Kidney epithelial cell (primary cell): Measurements from ENCODE around the gene CBX4. TPM values are rescaled to one million over a fixed set of nuclear protein-coding genes. Genes with fewer than 3 reads are reported as not detected.

Experiments used
- DNase-seq: peaks from one replicate; pipeline ENCODE4 v3.0.0-alpha.2; 2010; ENCODE audit warnings: low read depth
- H3K27me3 ChIP-seq: 2 replicates; pipeline ENCODE4 v1.6.0; 2011; ENCODE audit warnings: low read length; ENCODE audit not compliant: control insufficient read depth, insufficient read depth
- H3K36me3 ChIP-seq: 2 replicates; pipeline ENCODE4 v1.5.1; 2011; ENCODE audit warnings: low read length; ENCODE audit not compliant: control insufficient read depth, insufficient read depth
- H3K4me3 ChIP-seq: 2 replicates; pipeline ENCODE4 v1.5.1; 2011; ENCODE audit warnings: low read depth, mild to moderate bottlenecking, control low read depth, low read length
- total RNA-seq: library from RNA; depleted of rRNA; stranded (reverse); fragments of >200 nt; gene quantifications from 2 replicates; pipeline ENCODE4 v1.2.3, GENCODE V29; 2015
- TF ChIP-seq, protein P1 (sequence below): IDR thresholded peaks from 2 replicates; pipeline ENCODE4 v1.5.1; 2011; ENCODE audit warnings: mild to moderate bottlenecking, moderate library complexity, low read length, control low read depth, inconsistent platforms; ENCODE audit not compliant: insufficient read depth, poor library complexity, severe bottlenecking

Gene CBX4
- 24.0 and 28.6 TPM in 2 replicates for total RNA-seq

DNA sequence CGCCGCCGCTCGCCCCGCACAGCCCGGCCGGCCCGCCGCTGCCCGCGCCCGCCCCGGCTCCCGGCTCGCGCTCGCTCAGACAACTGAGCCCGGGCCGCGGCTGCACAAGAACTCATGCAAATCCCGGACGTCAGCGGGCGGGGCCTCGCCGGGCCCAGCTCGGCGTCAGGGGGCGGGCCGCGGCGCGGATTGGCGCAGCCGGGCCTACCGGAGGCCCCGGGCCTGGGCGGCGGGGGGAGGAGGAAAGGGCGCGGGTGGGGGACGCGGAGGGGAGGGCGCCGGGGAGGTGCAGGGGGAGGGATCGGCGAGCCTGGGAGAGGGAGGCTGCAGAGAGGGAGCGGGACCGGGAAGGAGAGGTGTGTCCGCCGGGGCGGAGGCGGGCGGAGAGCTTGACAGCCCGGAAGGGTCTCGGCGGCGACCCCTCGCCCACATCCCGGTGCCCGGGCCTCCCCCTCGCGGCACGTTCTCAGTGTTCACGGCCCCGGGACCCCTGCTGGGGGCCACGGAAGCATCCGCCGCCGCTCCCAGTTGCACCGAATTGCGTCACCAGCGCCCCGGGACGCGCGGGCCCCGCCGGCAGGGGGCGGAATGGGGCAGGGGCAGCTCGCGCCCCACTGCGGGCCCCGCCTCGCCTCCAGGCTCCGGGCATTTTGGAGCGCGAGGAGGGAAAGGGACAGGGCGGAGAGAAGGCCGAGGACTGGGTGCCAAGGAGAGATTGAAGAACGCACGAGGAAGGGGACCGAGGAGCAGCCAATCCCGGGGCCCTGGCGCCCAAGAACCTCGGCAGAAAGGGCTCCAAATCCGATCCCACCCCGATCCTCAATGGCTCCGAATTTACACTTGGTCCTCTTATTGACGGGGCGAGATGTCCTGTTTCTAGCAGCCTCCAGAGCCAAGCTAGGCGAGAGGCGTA, at the start of gene CBX4:
CBX4 (minus strand) TSS at position 85 of the 913 bp plus-strand sequence. CDS start 189 bp downstream, outside the sequence.
- DNase-seq, result peak; percentile 55
- TF ChIP-seq, protein P1, sequence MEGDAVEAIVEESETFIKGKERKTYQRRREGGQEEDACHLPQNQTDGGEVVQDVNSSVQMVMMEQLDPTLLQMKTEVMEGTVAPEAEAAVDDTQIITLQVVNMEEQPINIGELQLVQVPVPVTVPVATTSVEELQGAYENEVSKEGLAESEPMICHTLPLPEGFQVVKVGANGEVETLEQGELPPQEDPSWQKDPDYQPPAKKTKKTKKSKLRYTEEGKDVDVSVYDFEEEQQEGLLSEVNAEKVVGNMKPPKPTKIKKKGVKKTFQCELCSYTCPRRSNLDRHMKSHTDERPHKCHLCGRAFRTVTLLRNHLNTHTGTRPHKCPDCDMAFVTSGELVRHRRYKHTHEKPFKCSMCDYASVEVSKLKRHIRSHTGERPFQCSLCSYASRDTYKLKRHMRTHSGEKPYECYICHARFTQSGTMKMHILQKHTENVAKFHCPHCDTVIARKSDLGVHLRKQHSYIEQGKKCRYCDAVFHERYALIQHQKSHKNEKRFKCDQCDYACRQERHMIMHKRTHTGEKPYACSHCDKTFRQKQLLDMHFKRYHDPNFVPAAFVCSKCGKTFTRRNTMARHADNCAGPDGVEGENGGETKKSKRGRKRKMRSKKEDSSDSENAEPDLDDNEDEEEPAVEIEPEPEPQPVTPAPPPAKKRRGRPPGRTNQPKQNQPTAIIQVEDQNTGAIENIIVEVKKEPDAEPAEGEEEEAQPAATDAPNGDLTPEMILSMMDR, result peak; percentile 25
- Histone ChIP-seq H3K27me3 (peaks cover 49% of the 10 kb centered on the region), H3K36me3 (no peaks in the 10 kb centered on the region), H3K4me3 (peak within 1 kb of the TSS; percentile 57)

DNA sequence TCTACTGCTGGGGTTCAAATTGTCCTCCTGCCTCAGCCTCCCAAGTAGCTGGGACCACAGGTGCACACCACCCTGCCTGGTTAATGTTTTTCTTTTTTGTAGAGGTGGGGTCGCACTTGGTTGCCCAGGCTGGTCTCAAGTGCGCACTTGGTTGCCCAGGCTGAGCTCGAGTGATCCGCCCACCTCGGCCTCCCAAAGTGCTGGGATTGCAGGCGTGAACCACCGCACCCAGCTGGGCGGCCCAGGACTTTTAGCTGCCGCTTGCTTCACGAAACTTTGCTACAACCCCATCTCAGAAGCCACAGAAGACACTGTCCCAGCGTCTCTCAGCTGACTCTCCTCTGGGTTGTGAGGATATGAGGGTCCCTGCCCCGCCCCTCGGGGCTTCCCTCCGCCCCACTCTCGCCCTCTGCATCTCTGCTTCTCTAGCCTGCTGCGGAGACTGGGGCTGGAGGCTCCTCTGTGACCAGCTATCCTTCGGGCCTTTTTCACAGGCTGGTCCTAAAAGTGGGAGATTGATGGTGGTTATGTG, 48.8 kb upstream of the CBX4 start:
- Histone ChIP-seq H3K27me3 (peaks cover 17% of the 10 kb centered on the region), H3K4me3 (no peak overlapping the region), H3K36me3 (no peaks in the 10 kb centered on the region)
- DNase-seq, result no peak
- TF ChIP-seq, protein P1, result no peak

DNA sequence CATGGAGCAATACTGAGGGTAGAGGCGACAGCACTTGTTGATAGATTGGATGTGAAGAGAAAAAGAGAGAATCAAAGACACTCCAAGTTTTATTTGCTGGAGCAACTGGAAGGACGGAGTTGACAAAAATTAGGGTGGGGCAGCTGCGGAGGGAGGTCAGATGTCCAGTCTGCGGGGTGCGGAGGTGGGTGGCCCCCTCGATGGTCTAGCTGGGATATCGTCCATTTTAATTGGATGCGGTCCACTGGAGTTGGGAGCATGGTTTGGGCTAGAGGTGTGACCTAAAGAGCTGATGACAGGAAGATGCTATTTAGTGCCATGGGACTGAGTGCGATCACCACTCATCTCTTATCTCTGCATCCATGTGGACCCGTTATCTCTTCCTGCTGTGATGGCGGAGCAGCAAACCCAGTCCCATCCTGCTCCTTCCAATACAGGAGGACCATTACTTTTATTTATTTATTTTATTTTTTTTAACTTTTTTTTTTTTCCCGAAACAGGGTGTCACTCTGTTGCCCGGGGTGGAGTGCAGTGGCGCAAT, 48.3 kb upstream of the CBX4 start:
- TF ChIP-seq, protein P1, result no peak
- no peak for DNase-seq
- H3K4me3 ChIP-seq, result no peak overlapping the region
- no peaks in the 10 kb centered on the region for H3K36me3 ChIP-seq
- H3K27me3 ChIP-seq, result peaks cover 17% of the 10 kb centered on the region

DNA sequence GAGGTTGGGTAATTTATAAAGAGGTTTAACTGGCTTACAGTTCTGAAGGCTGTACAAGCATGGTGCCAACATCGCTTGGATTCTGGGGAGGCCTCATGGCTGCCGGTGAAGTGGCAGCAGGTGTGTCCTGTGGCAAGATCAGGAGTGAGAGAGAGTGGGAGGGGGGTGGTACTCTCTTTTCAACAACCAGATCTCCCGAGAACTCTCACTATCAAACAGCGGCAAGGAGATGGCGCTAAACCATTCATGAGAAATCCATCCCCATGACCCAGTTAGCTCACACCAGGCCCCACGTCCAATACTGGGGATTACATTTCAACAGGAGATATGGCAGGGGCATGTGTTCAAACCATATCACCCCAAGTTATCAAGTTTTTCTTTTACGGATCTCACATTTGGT, 44.0 kb upstream of the CBX4 start:
- no peak for DNase-seq
- H3K4me3 ChIP-seq, result no peak overlapping the region

DNA sequence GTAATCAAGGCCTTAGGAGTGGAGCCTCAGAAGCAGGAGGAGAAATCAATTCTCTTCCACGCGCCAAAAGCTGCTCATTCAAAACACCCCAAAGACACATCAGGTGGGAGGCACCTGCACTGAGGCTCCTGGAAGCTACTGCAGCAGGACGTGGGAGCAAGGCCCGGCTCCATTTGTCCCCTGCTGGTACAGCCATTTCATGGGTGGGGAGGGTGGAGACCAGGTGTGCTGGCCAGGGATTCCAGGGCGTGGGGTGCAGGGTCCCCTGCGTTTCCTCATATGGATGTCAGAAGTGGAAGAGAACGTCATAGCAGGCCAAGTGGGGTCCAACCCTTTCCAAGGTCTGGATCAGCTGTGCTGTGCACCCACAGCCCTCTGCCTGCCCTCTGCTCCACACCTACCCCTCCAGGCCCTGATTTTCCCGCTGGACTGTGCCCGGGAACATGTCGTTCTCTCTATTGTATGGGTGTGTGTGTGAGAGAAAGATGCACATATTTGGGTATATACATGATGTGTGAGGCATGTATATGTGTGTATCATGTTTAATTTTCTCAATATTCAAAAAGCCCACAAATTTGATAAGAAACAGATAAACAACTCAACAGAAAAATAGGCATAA, 39.2 kb upstream of the CBX4 start:
- Histone ChIP-seq H3K36me3 (no peaks in the 10 kb centered on the region), H3K27me3 (no peaks in the 10 kb centered on the region), H3K4me3 (no peak overlapping the region)
- TF ChIP-seq, protein P1, result no peak
- no peak for DNase-seq

More for the DNA sequence above, 44.0 kb upstream of the CBX4 start:
- no peaks in the 10 kb centered on the region for H3K27me3 ChIP-seq
- no peaks in the 10 kb centered on the region for H3K36me3 ChIP-seq
- TF ChIP-seq, protein P1, result no peak
